Thyroid gland (tissue), 4 donors: ENCODE data around the gene ISYNA1.

Source experiments
- POLR2A ChIP-seq, 2 donors: fragments of 450-650 bp; IDR thresholded peaks; one replicate each; pipeline ENCODE4 v1.6.1; 2017; ENCODE audit warnings: antibody characterized with exemption in 2 of 2, mild to moderate bottlenecking in 2 of 2, moderate library complexity in 1 of 2
- TF ChIP-seq, protein P1 (sequence below), 6 experiments: fragments of 200-600 bp in 3 of 6; fragments of 450-650 bp in 3 of 6; sonication (generic) in 3 of 6; IDR thresholded peaks; one replicate each; pipeline ENCODE4 v1.5.1; 2016 to 2019; ENCODE audit warnings: antibody characterized with exemption in 6 of 6, mild to moderate bottlenecking in 2 of 6, inconsistent platforms in 1 of 6, moderate library complexity in 1 of 6

DNA sequence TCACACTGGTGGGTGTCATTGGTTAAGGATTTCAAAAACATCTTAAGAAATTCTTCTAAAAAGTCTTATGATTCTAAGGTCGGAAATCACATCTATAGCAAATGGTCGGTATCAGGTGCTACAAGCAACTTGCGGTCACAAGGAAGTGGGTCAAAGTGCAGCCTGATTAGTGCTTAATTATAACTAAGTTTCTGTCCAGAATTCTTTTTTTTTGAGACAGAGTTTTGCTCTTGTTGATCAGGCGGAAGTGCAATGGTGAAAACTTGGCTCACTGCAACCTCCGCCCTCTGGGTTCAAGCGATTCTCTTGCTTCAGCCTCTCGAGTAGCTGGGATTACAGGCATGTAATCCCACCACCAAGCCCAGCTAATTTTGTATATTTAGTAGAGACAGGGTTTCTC lies 53.2 kb downstream of the ISYNA1 start:
- no peak for TF ChIP-seq POLR2A (IDR thresholded peaks at IDR 0.05)
- TF ChIP-seq, protein P1, sequence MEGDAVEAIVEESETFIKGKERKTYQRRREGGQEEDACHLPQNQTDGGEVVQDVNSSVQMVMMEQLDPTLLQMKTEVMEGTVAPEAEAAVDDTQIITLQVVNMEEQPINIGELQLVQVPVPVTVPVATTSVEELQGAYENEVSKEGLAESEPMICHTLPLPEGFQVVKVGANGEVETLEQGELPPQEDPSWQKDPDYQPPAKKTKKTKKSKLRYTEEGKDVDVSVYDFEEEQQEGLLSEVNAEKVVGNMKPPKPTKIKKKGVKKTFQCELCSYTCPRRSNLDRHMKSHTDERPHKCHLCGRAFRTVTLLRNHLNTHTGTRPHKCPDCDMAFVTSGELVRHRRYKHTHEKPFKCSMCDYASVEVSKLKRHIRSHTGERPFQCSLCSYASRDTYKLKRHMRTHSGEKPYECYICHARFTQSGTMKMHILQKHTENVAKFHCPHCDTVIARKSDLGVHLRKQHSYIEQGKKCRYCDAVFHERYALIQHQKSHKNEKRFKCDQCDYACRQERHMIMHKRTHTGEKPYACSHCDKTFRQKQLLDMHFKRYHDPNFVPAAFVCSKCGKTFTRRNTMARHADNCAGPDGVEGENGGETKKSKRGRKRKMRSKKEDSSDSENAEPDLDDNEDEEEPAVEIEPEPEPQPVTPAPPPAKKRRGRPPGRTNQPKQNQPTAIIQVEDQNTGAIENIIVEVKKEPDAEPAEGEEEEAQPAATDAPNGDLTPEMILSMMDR (IDR thresholded peaks at IDR 0.05), result no peak
